Activated CD4-positive, alpha-beta T cell treated with anti-CD3 and anti-CD28 coated beads, Interleukin-2, amount 10 ng/mL, durations not matched to agents 24 days and 14 days (primary cell): ENCODE results near the gene CBX2. TPM values are rescaled to one million over a fixed set of nuclear protein-coding genes. Genes with fewer than 3 reads are reported as not detected.
A peak's percentile ranks its signal among the peaks of the same experiment; 100 is the strongest.
"Not testable (repeated sequence)": the region's sequence is repeated elsewhere in the genome, so short reads cannot be mapped to it uniquely, and the experiment has no call there.

Source experiments
- DNase-seq: peaks from one replicate; pipeline ENCODE4 v3.0.0; 2022
- H3K27ac Mint-ChIP-seq: one replicate; pipeline ENCODE4 v1.8.0; 2022; ENCODE audit warnings: mild to moderate bottlenecking, mixed read lengths
- H3K27me3 Mint-ChIP-seq: one replicate; pipeline ENCODE4 v1.8.0; 2022; ENCODE audit warnings: mixed read lengths
- H3K36me3 Mint-ChIP-seq: one replicate; pipeline ENCODE4 v1.8.0; 2022; ENCODE audit warnings: low read depth, mild to moderate bottlenecking, mixed read lengths
- H3K4me1 Mint-ChIP-seq: one replicate; pipeline ENCODE4 v1.8.0; 2021; ENCODE audit warnings: mixed read lengths
- H3K4me3 Mint-ChIP-seq: one replicate; pipeline ENCODE4 v1.8.0; 2022; ENCODE audit warnings: mild to moderate bottlenecking, moderate library complexity, mixed read lengths
- H3K9me3 Mint-ChIP-seq: one replicate; pipeline ENCODE4 v1.8.0; 2021; ENCODE audit warnings: mixed read lengths
- intact Hi-C: fragments of 100-400 bp; cut with micrococcal nuclease; formaldehyde crosslinking; loops from one replicate; pipeline ENCODE4 v1.15.1; 2023
- total RNA-seq: library from RNA; stranded (reverse); gene quantifications from 2 replicates; pipeline ENCODE4 v1.2.3, GENCODE V29; 2022

Gene CBX2
- total RNA-seq, 1 donor from 2014 or later: 8.2 TPM

- intact Hi-C loops: no loop called here
- no peaks in the 10 kb centered on the region for H3K36me3 Mint-ChIP-seq
- H3K9me3 Mint-ChIP-seq: no peaks in the 10 kb centered on the region
- H3K4me1 Mint-ChIP-seq: no peaks in the 10 kb centered on the region
- H3K4me3 Mint-ChIP-seq: no peak overlapping the region
- peaks cover 36% of the 10 kb centered on the region for H3K27me3 Mint-ChIP-seq
- DNase-seq: no peak
- H3K27ac Mint-ChIP-seq: no peak overlapping the region
These were observed 8.1 kb upstream of the CBX2 start for GRCh38 chr17:79769570-79770506.

- no peaks in the 10 kb centered on the region for H3K9me3 Mint-ChIP-seq
- H3K27me3 Mint-ChIP-seq: peaks cover 50% of the 10 kb centered on the region
- H3K4me3 Mint-ChIP-seq: no peak overlapping the region
- H3K27ac Mint-ChIP-seq: no peak overlapping the region
- H3K4me1 Mint-ChIP-seq: no peaks in the 10 kb centered on the region
- intact Hi-C loops: no loop called here
- H3K36me3 Mint-ChIP-seq: no peaks in the 10 kb centered on the region
- no peak for DNase-seq
These were observed 6.7 kb upstream of the CBX2 start for GRCh38 chr17:79771276-79771675.

DNA sequence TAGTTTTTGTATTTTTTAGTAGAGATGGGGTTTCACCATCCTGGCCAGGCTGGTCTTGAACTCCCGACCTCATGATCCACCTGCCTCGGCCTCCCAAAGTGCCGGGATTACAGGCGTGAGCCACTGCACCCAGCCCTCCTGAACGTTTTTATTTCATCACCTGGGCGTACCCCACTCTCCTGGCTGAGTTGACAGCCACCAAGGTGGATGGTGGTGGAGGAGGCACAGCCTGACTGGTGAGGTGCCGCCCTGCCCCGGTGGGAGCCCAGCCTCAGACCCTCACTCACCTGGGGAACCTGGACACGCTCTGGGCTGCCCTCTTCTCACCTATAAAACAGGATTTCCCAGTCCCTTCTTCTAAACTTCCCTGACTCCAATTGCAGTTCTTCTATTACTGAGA lies 5.2 kb upstream of the CBX2 start:
- DNase-seq, H3K4me3 Mint-ChIP-seq, H3K27ac Mint-ChIP-seq, H3K9me3 Mint-ChIP-seq, H3K36me3 Mint-ChIP-seq, intact Hi-C loops, H3K4me1 Mint-ChIP-seq: not testable (repeated sequence)
- peaks cover 57% of the 10 kb centered on the region for H3K27me3 Mint-ChIP-seq

DNA sequence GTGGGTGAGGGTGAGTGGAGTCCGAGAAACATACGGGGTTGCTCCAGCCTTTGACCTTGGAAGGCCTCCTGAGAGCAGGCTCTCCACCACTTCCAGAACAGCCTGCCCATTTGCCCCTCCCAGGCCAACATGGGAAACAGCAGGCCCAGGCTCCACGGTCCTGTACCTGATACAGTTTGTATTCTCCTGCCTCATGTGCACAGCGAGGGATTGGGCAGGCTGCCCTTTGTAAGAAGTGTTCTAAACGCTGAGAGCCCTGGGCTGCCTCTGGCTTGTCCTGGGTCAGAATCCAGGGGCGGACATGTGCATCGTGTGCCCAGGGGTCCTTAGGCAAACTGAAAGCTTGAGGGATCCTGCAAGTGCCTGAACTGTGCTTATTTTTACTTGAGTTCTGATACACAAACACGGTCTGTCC lies 3.4 kb upstream of the CBX2 start:
- H3K36me3 Mint-ChIP-seq: no peaks in the 10 kb centered on the region
- no peak for DNase-seq
- H3K27me3 Mint-ChIP-seq: peaks cover 60% of the 10 kb centered on the region
- no peak overlapping the region for H3K27ac Mint-ChIP-seq
- intact Hi-C loops: no loop called here
- H3K4me1 Mint-ChIP-seq: peaks cover 13% of the 10 kb centered on the region
- no peak overlapping the region for H3K4me3 Mint-ChIP-seq
- no peaks in the 10 kb centered on the region for H3K9me3 Mint-ChIP-seq

DNA sequence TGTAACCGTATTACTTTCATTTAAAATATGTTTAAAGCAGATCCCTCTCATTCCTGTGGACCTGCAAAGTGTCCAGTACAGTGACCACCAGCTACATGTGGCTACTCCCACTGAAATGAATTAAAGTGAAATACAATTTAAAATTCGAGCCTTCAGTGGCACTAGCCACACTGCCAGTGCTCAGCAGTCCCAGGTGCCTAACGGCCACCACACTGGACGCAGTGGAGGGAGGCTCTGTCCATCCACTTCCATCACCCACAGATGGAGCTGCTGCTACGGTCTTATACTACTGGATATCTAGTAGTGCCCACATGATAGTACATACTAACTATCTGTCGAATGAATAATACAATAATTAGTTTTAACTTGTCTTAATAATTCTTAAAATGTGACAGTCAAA lies 2.3 kb upstream of the CBX2 start:
- Mint-ChIP-seq H3K9me3 (no peaks in the 10 kb centered on the region), H3K36me3 (no peaks in the 10 kb centered on the region), H3K4me1 (peaks cover 13% of the 10 kb centered on the region), H3K27me3 (peaks cover 65% of the 10 kb centered on the region), H3K4me3 (no peak overlapping the region), H3K27ac (no peak overlapping the region)
- intact Hi-C loops: loop anchor here (5.0 kb wide), 1 partner anchor 37 kb away; no protein-coding TSS in a partner anchor
- no peak for DNase-seq

- H3K4me3 Mint-ChIP-seq: peak overlapping the region; percentile 80
- H3K27ac Mint-ChIP-seq: no peak overlapping the region
- no peaks in the 10 kb centered on the region for H3K9me3 Mint-ChIP-seq
- peaks cover 68% of the 10 kb centered on the region for H3K27me3 Mint-ChIP-seq
- peaks cover 1% of the 10 kb centered on the region for H3K36me3 Mint-ChIP-seq
- no peak for DNase-seq
- H3K4me1 Mint-ChIP-seq: peaks cover 14% of the 10 kb centered on the region
- intact Hi-C loops: loop anchor here (5.0 kb wide), 1 partner anchor 36 kb away; no protein-coding TSS in a partner anchor
These were observed 1.4 kb upstream of the CBX2 start for GRCh38 chr17:79776376-79777119.

GRCh38 chr17:79777120-79777893 lies 641 bp upstream of the CBX2 start:
- Mint-ChIP-seq H3K36me3 (peaks cover 1% of the 10 kb centered on the region), H3K27ac (peak overlapping the region; percentile 51), H3K27me3 (peaks cover 66% of the 10 kb centered on the region), H3K9me3 (no peaks in the 10 kb centered on the region), H3K4me3 (peak overlapping the region; percentile 80), H3K4me1 (peaks cover 14% of the 10 kb centered on the region)
- peak; percentile 84 for DNase-seq
- intact Hi-C loops: loop anchor here (5.0 kb wide), 1 partner anchor 35 kb away; no protein-coding TSS in a partner anchor

GRCh38 chr17:79778504-79779083 lies 646 bp downstream of the CBX2 start:
- peaks cover 1% of the 10 kb centered on the region for H3K36me3 Mint-ChIP-seq
- H3K27me3 Mint-ChIP-seq: peaks cover 62% of the 10 kb centered on the region
- peak overlapping the region; percentile 91 for H3K4me3 Mint-ChIP-seq
- peak; percentile 71 for DNase-seq
- intact Hi-C loops: loop anchor here (2.0 to 5.0 kb wide), 2 partner anchors 18 to 34 kb away; partner anchors contain the start of gene CBX8
- H3K27ac Mint-ChIP-seq: peak overlapping the region; percentile 85
- peaks cover 14% of the 10 kb centered on the region for H3K4me1 Mint-ChIP-seq
- no peaks in the 10 kb centered on the region for H3K9me3 Mint-ChIP-seq

GRCh38 chr17:79779084-79779529 lies 1.2 kb downstream of the CBX2 start:
- peak overlapping the region; percentile 85 for H3K27ac Mint-ChIP-seq
- H3K27me3 Mint-ChIP-seq: peaks cover 58% of the 10 kb centered on the region
- H3K36me3 Mint-ChIP-seq: peaks cover 1% of the 10 kb centered on the region
- intact Hi-C loops: loop anchor here (2.0 to 5.0 kb wide), 2 partner anchors 18 to 33 kb away; partner anchors contain the start of gene CBX8
- no peak for DNase-seq
- H3K4me3 Mint-ChIP-seq: peak overlapping the region; percentile 91
- no peaks in the 10 kb centered on the region for H3K9me3 Mint-ChIP-seq
- H3K4me1 Mint-ChIP-seq: peaks cover 14% of the 10 kb centered on the region

DNA sequence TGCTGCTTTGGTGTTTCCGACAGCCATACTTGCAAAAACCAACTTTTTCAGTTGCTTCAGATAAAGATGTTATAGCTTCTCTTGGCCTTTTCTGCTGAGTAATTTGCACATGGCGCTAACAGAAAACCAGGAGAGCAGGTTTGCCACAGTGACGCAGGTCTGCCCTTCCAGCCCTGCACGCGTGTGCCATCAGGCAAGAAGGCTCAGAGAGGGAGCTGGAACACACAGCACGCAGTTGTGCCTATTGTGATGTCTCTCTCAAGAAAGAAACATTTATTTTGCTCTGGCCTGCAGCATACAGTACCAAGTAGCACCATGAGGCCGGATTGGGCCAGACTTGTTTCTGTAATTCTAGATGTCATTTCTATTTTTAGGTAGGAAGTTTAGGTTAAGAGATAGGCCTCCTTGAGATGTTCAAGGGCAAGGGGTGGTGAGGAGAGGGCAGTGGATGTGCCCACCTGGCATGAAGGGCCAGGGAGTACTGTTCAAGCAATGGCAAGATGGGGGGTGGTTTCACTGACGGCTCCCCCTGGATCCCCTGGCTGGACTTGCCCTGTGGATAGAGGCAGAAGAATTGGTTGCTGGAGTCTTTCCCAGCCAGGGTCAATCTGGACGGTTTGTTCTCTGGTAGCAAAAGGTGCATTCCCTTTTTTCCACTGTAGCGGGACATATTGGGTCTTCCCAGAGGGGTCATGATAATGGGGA lies 1.9 kb downstream of the CBX2 start:
- intact Hi-C loops: loop anchor here (2.0 to 5.0 kb wide), 2 partner anchors 17 to 32 kb away; partner anchors contain the start of gene CBX8
- no peak for DNase-seq
- Mint-ChIP-seq H3K36me3 (peaks cover 1% of the 10 kb centered on the region), H3K4me1 (peaks cover 14% of the 10 kb centered on the region), H3K4me3 (no peak overlapping the region), H3K27me3 (peaks cover 51% of the 10 kb centered on the region), H3K27ac (peak overlapping the region; percentile 34), H3K9me3 (no peaks in the 10 kb centered on the region)

- DNase-seq: no peak
- H3K27me3 Mint-ChIP-seq: peaks cover 38% of the 10 kb centered on the region
- peaks cover 1% of the 10 kb centered on the region for H3K36me3 Mint-ChIP-seq
- no peaks in the 10 kb centered on the region for H3K9me3 Mint-ChIP-seq
- no peak overlapping the region for H3K4me3 Mint-ChIP-seq
- intact Hi-C loops: no loop called here
- no peak overlapping the region for H3K27ac Mint-ChIP-seq
- H3K4me1 Mint-ChIP-seq: peaks cover 14% of the 10 kb centered on the region
These were observed 3.2 kb downstream of the CBX2 start for GRCh38 chr17:79781012-79781650.
